ENCODE results near the gene PRPF38B.

The PRPF38B gene

GRCh38 chr1:108747898-108748297 lies 55.8 kb downstream of the PRPF38B start:
- no peak for DNase-seq
- Histone ChIP-seq H3K9me3 (no peaks in the 10 kb centered on the region), H3K27me3 (no peaks in the 10 kb centered on the region), H3K4me1 (no peaks in the 10 kb centered on the region), H3K4me3 (ENCODE audit: low read depth, low read length) (peak overlapping the region; percentile 80; the same call in 1 of the 2 replicates), H3K36me3 (no peaks in the 10 kb centered on the region)
- TF ChIP-seq, protein P1, sequence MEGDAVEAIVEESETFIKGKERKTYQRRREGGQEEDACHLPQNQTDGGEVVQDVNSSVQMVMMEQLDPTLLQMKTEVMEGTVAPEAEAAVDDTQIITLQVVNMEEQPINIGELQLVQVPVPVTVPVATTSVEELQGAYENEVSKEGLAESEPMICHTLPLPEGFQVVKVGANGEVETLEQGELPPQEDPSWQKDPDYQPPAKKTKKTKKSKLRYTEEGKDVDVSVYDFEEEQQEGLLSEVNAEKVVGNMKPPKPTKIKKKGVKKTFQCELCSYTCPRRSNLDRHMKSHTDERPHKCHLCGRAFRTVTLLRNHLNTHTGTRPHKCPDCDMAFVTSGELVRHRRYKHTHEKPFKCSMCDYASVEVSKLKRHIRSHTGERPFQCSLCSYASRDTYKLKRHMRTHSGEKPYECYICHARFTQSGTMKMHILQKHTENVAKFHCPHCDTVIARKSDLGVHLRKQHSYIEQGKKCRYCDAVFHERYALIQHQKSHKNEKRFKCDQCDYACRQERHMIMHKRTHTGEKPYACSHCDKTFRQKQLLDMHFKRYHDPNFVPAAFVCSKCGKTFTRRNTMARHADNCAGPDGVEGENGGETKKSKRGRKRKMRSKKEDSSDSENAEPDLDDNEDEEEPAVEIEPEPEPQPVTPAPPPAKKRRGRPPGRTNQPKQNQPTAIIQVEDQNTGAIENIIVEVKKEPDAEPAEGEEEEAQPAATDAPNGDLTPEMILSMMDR (IDR thresholded peaks at IDR 0.05; ENCODE audit: low read depth, low read length): no peak

- DNase-seq: no peak
- Histone ChIP-seq H3K36me3 (no peaks in the 10 kb centered on the region), H3K4me1 (no peaks in the 10 kb centered on the region), H3K9me3 (no peaks in the 10 kb centered on the region), H3K4me3 (ENCODE audit: low read depth, low read length) (no peak overlapping the region), H3K27me3 (no peaks in the 10 kb centered on the region)
- TF ChIP-seq, protein P1 (IDR thresholded peaks at IDR 0.05; ENCODE audit: low read depth, low read length): no peak
Measured at GRCh38 chr1:108749081-108749480, 57.0 kb downstream of the PRPF38B start.

- no peaks in the 10 kb centered on the region for H3K4me1 ChIP-seq
- DNase-seq: no peak
Measured at GRCh38 chr1:108750476-108751181, 58.5 kb downstream of the PRPF38B start.

More at GRCh38 chr1:108750476-108751181, 58.5 kb downstream of the PRPF38B start:
- Histone ChIP-seq H3K9me3 (no peaks in the 10 kb centered on the region), H3K36me3 (no peaks in the 10 kb centered on the region), H3K27me3 (no peaks in the 10 kb centered on the region), H3K4me3 (ENCODE audit: low read depth, low read length) (no peak overlapping the region)
- TF ChIP-seq, protein P1 (IDR thresholded peaks at IDR 0.05; ENCODE audit: low read depth, low read length): no peak

Measured in BE2C (cell line).